ENCODE results near the gene TOP1.

TOP1 gene

GRCh38 chr20:41142919-41143318 lies 114.3 kb downstream of the TOP1 start (continued):
- TF ChIP-seq ZNF548 (tag by site-specific recombination; IDR thresholded peaks at IDR 0.05) (no peak), SCRT2 (tag by site-specific recombination; IDR thresholded peaks at IDR 0.05) (no peak), ZNF433 (tag by site-specific recombination; IDR thresholded peaks at IDR 0.05; ENCODE audit: low read depth) (no peak), ZIC2 (tag by site-specific recombination; IDR thresholded peaks at IDR 0.05) (no peak), ZNF48 (tag by site-specific recombination; IDR thresholded peaks at IDR 0.05) (no peak), ZNF621 (tag by site-specific recombination; IDR thresholded peaks at IDR 0.05) (no peak), FEZF1 (tag by site-specific recombination; IDR thresholded peaks at IDR 0.05) (no peak), ZNF610 (tag by site-specific recombination; IDR thresholded peaks at IDR 0.05; ENCODE audit: borderline replicate concordance) (no peak)
- TF ChIP-seq, protein P1, sequence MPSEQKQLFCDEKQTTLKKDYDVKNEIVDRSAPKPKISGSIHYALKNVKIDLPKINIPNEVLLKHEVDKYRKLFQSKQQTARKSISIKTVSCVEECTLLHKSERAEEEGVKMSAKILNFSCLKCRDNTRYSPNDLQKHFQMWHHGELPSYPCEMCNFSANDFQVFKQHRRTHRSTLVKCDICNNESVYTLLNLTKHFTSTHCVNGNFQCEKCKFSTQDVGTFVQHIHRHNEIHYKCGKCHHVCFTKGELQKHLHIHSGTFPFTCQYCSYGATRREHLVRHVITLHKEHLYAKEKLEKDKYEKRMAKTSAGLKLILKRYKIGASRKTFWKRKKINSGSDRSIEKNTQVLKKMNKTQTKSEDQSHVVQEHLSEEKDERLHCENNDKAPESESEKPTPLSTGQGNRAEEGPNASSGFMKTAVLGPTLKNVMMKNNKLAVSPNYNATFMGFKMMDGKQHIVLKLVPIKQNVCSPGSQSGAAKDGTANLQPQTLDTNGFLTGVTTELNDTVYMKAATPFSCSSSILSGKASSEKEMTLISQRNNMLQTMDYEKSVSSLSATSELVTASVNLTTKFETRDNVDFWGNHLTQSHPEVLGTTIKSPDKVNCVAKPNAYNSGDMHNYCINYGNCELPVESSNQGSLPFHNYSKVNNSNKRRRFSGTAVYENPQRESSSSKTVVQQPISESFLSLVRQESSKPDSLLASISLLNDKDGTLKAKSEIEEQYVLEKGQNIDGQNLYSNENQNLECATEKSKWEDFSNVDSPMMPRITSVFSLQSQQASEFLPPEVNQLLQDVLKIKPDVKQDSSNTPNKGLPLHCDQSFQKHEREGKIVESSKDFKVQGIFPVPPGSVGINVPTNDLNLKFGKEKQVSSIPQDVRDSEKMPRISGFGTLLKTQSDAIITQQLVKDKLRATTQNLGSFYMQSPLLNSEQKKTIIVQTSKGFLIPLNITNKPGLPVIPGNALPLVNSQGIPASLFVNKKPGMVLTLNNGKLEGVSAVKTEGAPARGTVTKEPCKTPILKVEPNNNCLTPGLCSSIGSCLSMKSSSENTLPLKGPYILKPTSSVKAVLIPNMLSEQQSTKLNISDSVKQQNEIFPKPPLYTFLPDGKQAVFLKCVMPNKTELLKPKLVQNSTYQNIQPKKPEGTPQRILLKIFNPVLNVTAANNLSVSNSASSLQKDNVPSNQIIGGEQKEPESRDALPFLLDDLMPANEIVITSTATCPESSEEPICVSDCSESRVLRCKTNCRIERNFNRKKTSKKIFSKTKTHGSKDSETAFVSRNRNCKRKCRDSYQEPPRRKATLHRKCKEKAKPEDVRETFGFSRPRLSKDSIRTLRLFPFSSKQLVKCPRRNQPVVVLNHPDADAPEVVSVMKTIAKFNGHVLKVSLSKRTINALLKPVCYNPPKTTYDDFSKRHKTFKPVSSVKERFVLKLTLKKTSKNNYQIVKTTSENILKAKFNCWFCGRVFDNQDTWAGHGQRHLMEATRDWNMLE (tag by site-specific recombination; conservative IDR thresholded peaks at IDR 0.05; ENCODE audit: low read depth) = no peak

GRCh38 chr20:41143354-41143753 lies 114.7 kb downstream of the TOP1 start:
- no peaks in the 10 kb centered on the region for H3K4me1 ChIP-seq (ENCODE audit: control insufficient read depth, insufficient read depth, low read length)
- no peak overlapping the region for H3K27ac ChIP-seq (ENCODE audit: extremely low read depth, low read depth, low read length)
- TF ChIP-seq KLF9 (tag by site-specific recombination; IDR thresholded peaks at IDR 0.05; ENCODE audit: low read depth) (no peak), ZSCAN30 (tag by site-specific recombination; IDR thresholded peaks at IDR 0.05) (no peak), ZNF274 (IDR thresholded peaks at IDR 0.05; ENCODE audit: low read length) (no peak), ZNF274 (tag by site-specific recombination; IDR thresholded peaks at IDR 0.05; ENCODE audit: borderline replicate concordance) (no peak), ZNF248 (tag by site-specific recombination; IDR thresholded peaks at IDR 0.05) (no peak), ZFP37 (tag by site-specific recombination; IDR thresholded peaks at IDR 0.05) (no peak), ZXDB (tag by site-specific recombination; IDR thresholded peaks at IDR 0.05) (no peak), KLF16 (tag by site-specific recombination; IDR thresholded peaks at IDR 0.05) (no peak), ZNF391 (tag by site-specific recombination; IDR thresholded peaks at IDR 0.05; ENCODE audit: borderline replicate concordance, low read depth) (no peak), ZFP3 (tag by site-specific recombination; IDR thresholded peaks at IDR 0.05; ENCODE audit: low read depth) (no peak)
- TF ChIP-seq, protein P2, sequence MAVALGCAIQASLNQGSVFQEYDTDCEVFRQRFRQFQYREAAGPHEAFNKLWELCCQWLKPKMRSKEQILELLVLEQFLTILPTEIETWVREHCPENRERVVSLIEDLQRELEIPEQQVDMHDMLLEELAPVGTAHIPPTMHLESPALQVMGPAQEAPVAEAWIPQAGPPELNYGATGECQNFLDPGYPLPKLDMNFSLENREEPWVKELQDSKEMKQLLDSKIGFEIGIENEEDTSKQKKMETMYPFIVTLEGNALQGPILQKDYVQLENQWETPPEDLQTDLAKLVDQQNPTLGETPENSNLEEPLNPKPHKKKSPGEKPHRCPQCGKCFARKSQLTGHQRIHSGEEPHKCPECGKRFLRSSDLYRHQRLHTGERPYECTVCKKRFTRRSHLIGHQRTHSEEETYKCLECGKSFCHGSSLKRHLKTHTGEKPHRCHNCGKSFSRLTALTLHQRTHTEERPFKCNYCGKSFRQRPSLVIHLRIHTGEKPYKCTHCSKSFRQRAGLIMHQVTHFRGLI (tag by site-specific recombination; IDR thresholded peaks at IDR 0.05) = no peak
- ChIA-PET POLR2A (no interaction called here), CTCF (interaction anchor here (0.5 kb wide), 1 partner anchor 10 kb away, joined by 5 read pairs; no protein-coding TSS in a partner anchor)
- peaks cover 0 to 64% of the 10 kb centered on the region in 2 experiments; a peak in 1 of 3 replicates for H3K36me3 ChIP-seq (ENCODE audit: control insufficient read depth in 2 of 2, insufficient read depth in 1 of 2, low read length in 2 of 2)
- H3K4me3 ChIP-seq (ENCODE audit: low read depth, low read length) = no peak overlapping the region
- H3K9me3 ChIP-seq (ENCODE audit: control insufficient read depth, insufficient read depth, low read depth, low read length) = no peaks in the 10 kb centered on the region

Measured in HEK293 (cell line).